ENCODE measurements around the gene ATF6. TPM values are rescaled to one million over a fixed set of nuclear protein-coding genes. Genes with fewer than 3 reads are reported as not detected.
"Not testable (repeated sequence)": the region's sequence is repeated elsewhere in the genome, so short reads cannot be mapped to it uniquely, and the experiment has no call there.

Gene ATF6
- total and polyA plus RNA-seq, 8 donors, result 3.4 to 54.3 (median 13.5) TPM

GRCh38 chr1:161824618-161825017 lies 58.5 kb downstream of the ATF6 start:
- Histone ChIP-seq H3K4me1 (peaks cover 0 to 5% (median 0%) of the 10 kb centered on the region in 4 donors), H3K4me3 (no peak overlapping the region), H3K27ac (no peak overlapping the region), H3K36me3 (peaks cover 0 to 58% (median 47%) of the 10 kb centered on the region in 4 donors), H3K27me3 (no peaks in the 10 kb centered on the region), H3K9me3 (no peaks in the 10 kb centered on the region)
- no peak for DNase-seq
- WGBS, 5 donors, result 21 to 41% (median 31%) methylated on average over 1 of the region's 1 CpG
- intact Hi-C loops (cut with DNase I; ENCODE audit: low total_unique reads), result no loop called here
- TF ChIP-seq POLR2AphosphoS5 (IDR thresholded peaks at IDR 0.05), result no peak
- no peak for TF ChIP-seq CTCF (IDR thresholded peaks at IDR 0.05)
- no peak for TF ChIP-seq POLR2A (IDR thresholded peaks at IDR 0.05)
- no peak for TF ChIP-seq EP300 (IDR thresholded peaks at IDR 0.05)

GRCh38 chr1:161825831-161826230 lies 59.7 kb downstream of the ATF6 start:
- 97 to 98% (median 98%) methylated on average over 4 of the region's 4 CpGs for WGBS, 5 donors
- TF ChIP-seq EP300 (IDR thresholded peaks at IDR 0.05) (no peak), POLR2AphosphoS5 (IDR thresholded peaks at IDR 0.05) (no peak), CTCF (IDR thresholded peaks at IDR 0.05) (no peak), POLR2A (IDR thresholded peaks at IDR 0.05) (no peak)
- H3K27me3 ChIP-seq, result no peaks in the 10 kb centered on the region
- no peaks in the 10 kb centered on the region for H3K9me3 ChIP-seq
- H3K27ac ChIP-seq, result no peak overlapping the region
- DNase-seq, result no peak
- intact Hi-C loops (cut with DNase I; ENCODE audit: low total_unique reads), result no loop called here
- H3K4me1 ChIP-seq, result peaks cover 0 to 5% (median 0%) of the 10 kb centered on the region in 4 donors
- peaks cover 0 to 45% (median 34%) of the 10 kb centered on the region in 4 donors for H3K36me3 ChIP-seq
- H3K4me3 ChIP-seq, result no peak overlapping the region

GRCh38 chr1:161826478-161826877 lies 60.4 kb downstream of the ATF6 start:
- intact Hi-C loops (cut with DNase I; ENCODE audit: low total_unique reads), result no loop called here
- Histone ChIP-seq H3K36me3 (peaks cover 0 to 39% (median 28%) of the 10 kb centered on the region in 4 donors), H3K9me3 (no peaks in the 10 kb centered on the region), H3K27me3 (no peaks in the 10 kb centered on the region), H3K4me1 (peaks cover 0 to 5% (median 0%) of the 10 kb centered on the region in 4 donors), H3K27ac (no peak overlapping the region), H3K4me3 (no peak overlapping the region)
- no peak for DNase-seq
- TF ChIP-seq POLR2A (IDR thresholded peaks at IDR 0.05), result no peak
- WGBS, 5 donors, result 88 to 99% (median 91%) methylated on average over 2 of the region's 2 CpGs

- no peaks in the 10 kb centered on the region for H3K27me3 ChIP-seq
- peaks cover 0 to 5% (median 0%) of the 10 kb centered on the region in 4 donors for H3K4me1 ChIP-seq
- no peak overlapping the region for H3K27ac ChIP-seq
- peaks cover 0 to 26% (median 17%) of the 10 kb centered on the region in 4 donors for H3K36me3 ChIP-seq
- no peak for DNase-seq
- no peak for TF ChIP-seq POLR2A (IDR thresholded peaks at IDR 0.05)
- TF ChIP-seq POLR2AphosphoS5 (IDR thresholded peaks at IDR 0.05), result no peak
- no peak for TF ChIP-seq CTCF (IDR thresholded peaks at IDR 0.05)
- no peak for TF ChIP-seq EP300 (IDR thresholded peaks at IDR 0.05)
- WGBS, 5 donors, result 70 to 89% (median 78%) methylated on average over 2 of the region's 2 CpGs
- no peak overlapping the region for H3K4me3 ChIP-seq
- intact Hi-C loops (cut with DNase I; ENCODE audit: low total_unique reads), result no loop called here
- H3K9me3 ChIP-seq, result no peaks in the 10 kb centered on the region
Measured at GRCh38 chr1:161827786-161828185, 61.7 kb downstream of the ATF6 start.

GRCh38 chr1:161832299-161832907 lies 66.3 kb downstream of the ATF6 start:
- 89 to 98% (median 93%) methylated on average over 10 of the region's 10 CpGs for WGBS, 5 donors
- H3K27me3 ChIP-seq; H3K4me1 ChIP-seq; H3K4me3 ChIP-seq; H3K9me3 ChIP-seq; DNase-seq; intact Hi-C loops (cut with DNase I; ENCODE audit: low total_unique reads); H3K27ac ChIP-seq: not testable (repeated sequence)
- H3K36me3 ChIP-seq, result peaks cover 0 to 19% (median 10%) of the 10 kb centered on the region in 4 donors
